ENCODE measurements around the gene REC114.

- TF ChIP-seq CTCF (IDR thresholded peaks at IDR 0.05 in 2 of 3, conservative IDR thresholded peaks at IDR 0.05 in 1 of 3; ENCODE audit: borderline replicate concordance in 1 of 3, insufficient read depth in 1 of 3, low read depth in 2 of 3, low read length in 2 of 3) (no peak), REST (IDR thresholded peaks at IDR 0.05; ENCODE audit: low read depth) (no peak), RAD21 (IDR thresholded peaks at IDR 0.05; ENCODE audit: low read depth) (no peak), EZH2 (IDR thresholded peaks at IDR 0.05) (no peak), YY1 (IDR thresholded peaks at IDR 0.05; ENCODE audit: extremely low read depth, insufficient replicate concordance, low read depth, low read length) (no peak), EZH2phosphoT487 (IDR thresholded peaks at IDR 0.05; ENCODE audit: borderline replicate concordance) (no peak), TCF7L2 (IDR thresholded peaks at IDR 0.05; ENCODE audit: borderline replicate concordance, extremely low read depth, insufficient read depth, insufficient read length) (no peak), POLR2AphosphoS5 (IDR thresholded peaks at IDR 0.05; ENCODE audit: low read depth, low read length) (no peak), SP1 (IDR thresholded peaks at IDR 0.05; ENCODE audit: low read depth) (no peak), POLR2A (IDR thresholded peaks at IDR 0.05; ENCODE audit: borderline replicate concordance, extremely low read depth, insufficient read depth, insufficient read length) (no peak), ELF1 (IDR thresholded peaks at IDR 0.05; ENCODE audit: borderline replicate concordance, low read depth) (no peak), ATF3 (IDR thresholded peaks at IDR 0.05) (no peak)
Measured at GRCh38 chr15:73555080-73555479, 112.1 kb downstream of the REC114 start.
